Ascending aorta (tissue), 2 donors: ENCODE results near the gene SCIN. TPM values are rescaled to one million over a fixed set of nuclear protein-coding genes. Genes with fewer than 3 reads are reported as not detected.

Experiments used
- DNase-seq, 2 donors: peaks; one replicate each; pipeline ENCODE4 v3.0.0-alpha.2; 2019; ENCODE audit warnings: low spot score in 2 of 2
- H3K27ac ChIP-seq, 2 donors: fragments of 200-600 bp; sonication (generic); one replicate each; pipeline ENCODE4 v1.5.1; 2016 to 2017; ENCODE audit warnings: mild to moderate bottlenecking in 1 of 2
- H3K27me3 ChIP-seq: fragments of 200-600 bp; sonication (generic); one replicate; pipeline ENCODE4 v1.5.1; 2017
- H3K36me3 ChIP-seq, 2 donors: fragments of 200-600 bp; sonication (generic); one replicate each; pipeline ENCODE4 v1.5.1; 2016
- H3K4me1 ChIP-seq, 2 donors: fragments of 200-600 bp; sonication (generic); one replicate each; pipeline ENCODE4 v1.5.1; 2016 to 2017; ENCODE audit warnings: mild to moderate bottlenecking in 1 of 2
- H3K4me3 ChIP-seq, 2 donors: fragments of 200-600 bp; sonication (generic); one replicate each; pipeline ENCODE4 v1.5.1; 2016 to 2017; ENCODE audit warnings: mild to moderate bottlenecking in 1 of 2
- H3K9me3 ChIP-seq, 2 donors: fragments of 200-600 bp; sonication (generic); one replicate each; pipeline ENCODE4 v1.5.1; 2016
- intact Hi-C: fragments of 100-400 bp; cut with DNase I; formaldehyde crosslinking; loops from one replicate; pipeline ENCODE4 v1.15.1; 2023
- total RNA-seq: library from RNA; depleted of rRNA; stranded (reverse); fragments of >200 nt; gene quantifications from one replicate; pipeline ENCODE4 v1.1.0, GENCODE V29; 2016
- TF ChIP-seq, protein P1 (sequence below), 3 experiments: fragments of 200-600 bp in 2 of 3; fragments of 450-650 bp in 1 of 3; sonication (generic) in 2 of 3; IDR thresholded peaks; one replicate each; pipeline ENCODE4 v1.5.1; 2016 to 2019; ENCODE audit warnings: antibody characterized with exemption in 3 of 3, mild to moderate bottlenecking in 1 of 3, moderate library complexity in 1 of 3

Gene SCIN
- total RNA-seq, 1 donor from 2014 or later: not detected

DNA sequence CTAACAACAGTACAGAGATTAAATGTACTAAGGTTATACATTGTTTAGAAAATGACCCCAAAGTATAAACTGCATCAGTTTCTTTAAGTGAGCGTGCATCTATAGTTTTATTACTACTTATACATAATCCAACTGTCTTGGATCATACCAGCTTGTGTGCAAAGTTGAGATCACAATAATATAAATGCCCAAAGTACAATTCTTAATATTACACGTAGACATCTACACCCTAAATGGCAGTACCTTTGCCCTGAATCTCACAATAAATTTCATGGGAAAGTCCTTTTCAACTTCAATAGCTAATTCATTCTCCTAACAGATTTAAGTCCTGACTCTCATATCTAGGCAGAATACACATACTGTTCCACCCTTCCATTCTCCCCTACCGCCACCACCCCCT lies 11.8 kb downstream of the SCIN start:
- TF ChIP-seq, protein P1, sequence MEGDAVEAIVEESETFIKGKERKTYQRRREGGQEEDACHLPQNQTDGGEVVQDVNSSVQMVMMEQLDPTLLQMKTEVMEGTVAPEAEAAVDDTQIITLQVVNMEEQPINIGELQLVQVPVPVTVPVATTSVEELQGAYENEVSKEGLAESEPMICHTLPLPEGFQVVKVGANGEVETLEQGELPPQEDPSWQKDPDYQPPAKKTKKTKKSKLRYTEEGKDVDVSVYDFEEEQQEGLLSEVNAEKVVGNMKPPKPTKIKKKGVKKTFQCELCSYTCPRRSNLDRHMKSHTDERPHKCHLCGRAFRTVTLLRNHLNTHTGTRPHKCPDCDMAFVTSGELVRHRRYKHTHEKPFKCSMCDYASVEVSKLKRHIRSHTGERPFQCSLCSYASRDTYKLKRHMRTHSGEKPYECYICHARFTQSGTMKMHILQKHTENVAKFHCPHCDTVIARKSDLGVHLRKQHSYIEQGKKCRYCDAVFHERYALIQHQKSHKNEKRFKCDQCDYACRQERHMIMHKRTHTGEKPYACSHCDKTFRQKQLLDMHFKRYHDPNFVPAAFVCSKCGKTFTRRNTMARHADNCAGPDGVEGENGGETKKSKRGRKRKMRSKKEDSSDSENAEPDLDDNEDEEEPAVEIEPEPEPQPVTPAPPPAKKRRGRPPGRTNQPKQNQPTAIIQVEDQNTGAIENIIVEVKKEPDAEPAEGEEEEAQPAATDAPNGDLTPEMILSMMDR (IDR thresholded peaks at IDR 0.05): no peak
- Histone ChIP-seq H3K4me3 (no peak overlapping the region), H3K4me1 (no peaks in the 10 kb centered on the region), H3K27me3 (no peaks in the 10 kb centered on the region), H3K36me3 (no peaks in the 10 kb centered on the region), H3K27ac (no peak overlapping the region), H3K9me3 (no peaks in the 10 kb centered on the region)
- intact Hi-C loops: no loop called here
- DNase-seq: no peak

DNA sequence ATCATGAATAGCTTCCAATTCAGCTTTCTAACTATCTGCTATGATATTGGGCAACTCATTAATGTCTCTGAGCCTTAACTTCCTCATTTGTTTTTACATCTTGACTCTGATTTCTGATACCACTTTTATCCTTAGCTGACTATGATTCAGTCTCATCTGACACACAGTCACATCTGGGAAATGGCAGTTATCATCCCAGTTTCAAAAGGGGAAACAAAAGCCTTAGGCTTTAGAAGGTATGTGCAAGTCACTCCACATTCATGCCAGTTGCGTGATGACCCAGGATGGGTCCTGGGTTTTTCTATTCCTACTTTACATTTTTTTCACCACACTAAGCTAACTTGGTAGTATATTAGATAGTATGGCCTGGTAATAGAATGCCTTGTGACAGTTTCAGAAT lies 12.7 kb downstream of the SCIN start:
- TF ChIP-seq, protein P1 (IDR thresholded peaks at IDR 0.05): no peak

DNA sequence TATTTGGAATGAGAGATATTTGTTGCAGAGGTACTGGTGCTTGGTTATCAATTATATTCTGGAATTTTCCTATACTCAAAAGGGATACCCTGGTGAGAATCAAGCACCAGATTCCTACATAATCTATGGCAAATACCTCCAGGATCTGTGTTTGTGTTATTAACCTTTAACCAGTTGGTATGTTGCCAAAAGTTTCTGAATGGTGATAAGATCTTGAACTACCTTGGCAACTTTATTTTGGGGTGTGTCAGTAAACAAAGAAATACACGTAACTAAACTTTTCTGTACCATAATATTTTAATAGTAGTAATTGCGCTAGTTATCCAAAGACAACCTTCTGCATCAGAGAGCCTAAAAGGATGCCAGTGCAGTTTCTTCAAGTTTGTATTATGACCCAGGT lies 13.4 kb downstream of the SCIN start:
- Histone ChIP-seq H3K27me3 (no peaks in the 10 kb centered on the region), H3K4me3 (no peak overlapping the region), H3K36me3 (no peaks in the 10 kb centered on the region), H3K9me3 (no peaks in the 10 kb centered on the region), H3K4me1 (no peaks in the 10 kb centered on the region), H3K27ac (no peak overlapping the region)
- TF ChIP-seq, protein P1 (IDR thresholded peaks at IDR 0.05): no peak
- DNase-seq: no peak
- intact Hi-C loops: no loop called here

More for the DNA sequence above, 12.7 kb downstream of the SCIN start:
- Histone ChIP-seq H3K36me3 (no peaks in the 10 kb centered on the region), H3K27ac (no peak overlapping the region), H3K9me3 (no peaks in the 10 kb centered on the region), H3K27me3 (no peaks in the 10 kb centered on the region), H3K4me1 (no peaks in the 10 kb centered on the region), H3K4me3 (no peak overlapping the region)
- intact Hi-C loops: no loop called here
- DNase-seq: no peak

DNA sequence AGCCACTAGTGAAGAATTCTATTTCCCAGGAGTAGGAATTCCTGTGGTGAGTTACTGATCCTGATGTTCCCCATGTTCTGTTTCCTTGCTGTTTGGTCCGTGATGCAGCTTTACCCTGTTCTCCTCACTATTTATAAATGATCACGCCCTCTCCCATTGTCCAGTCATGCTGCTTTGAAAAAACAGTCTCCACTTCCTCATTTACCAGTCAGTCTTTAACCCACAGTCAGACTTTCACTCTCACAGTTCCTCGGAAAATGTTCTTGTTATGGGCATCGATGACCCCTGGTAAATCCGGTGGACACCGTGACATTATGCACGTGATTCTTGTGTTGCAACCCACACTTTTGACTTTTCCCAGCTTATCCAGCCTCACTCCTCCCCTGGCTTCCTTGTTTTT lies 14.4 kb downstream of the SCIN start:
- intact Hi-C loops: no loop called here
- TF ChIP-seq, protein P1 (IDR thresholded peaks at IDR 0.05): no peak
- no peaks in the 10 kb centered on the region for H3K4me1 ChIP-seq
- no peaks in the 10 kb centered on the region for H3K36me3 ChIP-seq
- H3K27ac ChIP-seq: no peak overlapping the region
- H3K27me3 ChIP-seq: no peaks in the 10 kb centered on the region
- no peak for DNase-seq
- H3K4me3 ChIP-seq: no peak overlapping the region
- no peaks in the 10 kb centered on the region for H3K9me3 ChIP-seq

DNA sequence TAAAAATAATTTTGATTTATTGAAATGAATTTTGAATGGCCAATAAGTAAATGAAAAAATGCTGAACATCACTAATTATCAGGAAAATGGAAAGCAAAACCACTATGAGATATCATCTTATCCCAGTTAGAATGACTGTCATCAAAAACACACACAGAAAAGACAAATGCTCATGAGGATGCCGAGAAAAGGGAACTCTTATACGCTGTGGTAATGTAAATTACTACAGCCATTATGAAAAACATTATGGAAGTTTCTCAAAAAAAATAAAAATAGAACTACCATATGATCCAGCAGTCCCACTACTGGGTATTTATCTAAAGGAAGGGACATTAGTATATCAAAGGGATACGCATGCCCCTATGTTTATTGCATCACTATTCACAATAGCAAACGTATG lies 15.8 kb downstream of the SCIN start:
- H3K36me3 ChIP-seq: no peaks in the 10 kb centered on the region
- H3K4me1 ChIP-seq: no peaks in the 10 kb centered on the region
- no peak for DNase-seq
- TF ChIP-seq, protein P1 (IDR thresholded peaks at IDR 0.05): no peak
- no peaks in the 10 kb centered on the region for H3K27me3 ChIP-seq
- H3K9me3 ChIP-seq: no peaks in the 10 kb centered on the region
- intact Hi-C loops: no loop called here
- H3K4me3 ChIP-seq: no peak overlapping the region
- no peak overlapping the region for H3K27ac ChIP-seq

DNA sequence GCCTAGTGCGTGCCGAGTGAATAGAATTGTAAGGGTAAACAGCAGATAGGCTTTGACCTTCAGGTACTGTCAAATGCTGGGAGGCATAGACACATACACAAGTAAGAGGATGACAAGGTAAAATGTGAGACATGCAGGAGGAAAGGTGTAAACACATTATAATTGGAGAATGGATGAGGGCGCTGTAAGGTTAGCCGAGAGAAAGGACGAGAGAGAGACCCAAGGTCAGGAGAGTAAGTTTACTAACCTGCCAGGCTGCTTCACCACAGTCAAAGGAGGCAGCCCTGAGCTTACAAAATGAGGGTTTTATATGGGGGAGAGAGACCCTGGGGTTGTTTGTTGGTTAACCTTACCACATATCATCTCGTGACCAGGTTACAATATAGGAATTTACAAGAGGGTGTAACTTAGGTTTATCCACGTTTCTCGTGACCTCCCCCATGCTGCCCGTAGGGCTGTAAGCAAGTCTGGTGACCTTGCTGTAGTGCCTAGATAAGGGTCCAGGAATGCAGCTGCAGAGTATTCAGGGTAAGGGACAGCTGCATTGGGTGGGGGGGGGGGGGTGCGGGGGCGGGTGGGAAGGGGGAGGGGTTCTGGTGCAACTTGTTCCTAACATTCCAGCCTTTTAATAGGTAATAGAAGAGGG lies 17.9 kb downstream of the SCIN start:
- no peak overlapping the region for H3K4me3 ChIP-seq
- no peaks in the 10 kb centered on the region for H3K36me3 ChIP-seq
- H3K27me3 ChIP-seq: no peaks in the 10 kb centered on the region
- intact Hi-C loops: no loop called here
- H3K9me3 ChIP-seq: no peaks in the 10 kb centered on the region
- no peak overlapping the region for H3K27ac ChIP-seq
- no peaks in the 10 kb centered on the region for H3K4me1 ChIP-seq
- DNase-seq: no peak
- TF ChIP-seq, protein P1 (IDR thresholded peaks at IDR 0.05): no peak
